Measurements from ENCODE around the gene KCNMB4.

Gene KCNMB4

DNA sequence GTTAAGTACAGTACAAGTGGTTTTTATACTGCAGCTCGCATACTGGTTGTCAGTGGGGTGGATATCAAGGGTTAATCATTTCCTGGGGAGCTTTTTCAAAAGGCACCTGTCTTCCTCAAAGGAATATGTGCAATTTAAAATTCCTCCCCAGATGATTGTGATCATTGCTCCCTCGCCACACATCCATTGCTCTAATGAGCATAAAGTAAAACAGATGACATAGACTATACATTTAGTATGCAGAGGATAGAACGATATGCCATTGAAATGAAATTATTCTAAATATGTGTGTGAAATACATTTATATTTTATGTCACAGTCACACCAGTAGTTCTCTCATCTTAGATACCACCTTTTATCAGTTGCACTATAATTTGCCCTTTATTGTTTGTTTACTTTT, 36.4 kb upstream of the KCNMB4 start:
- DNase-seq = no peak
- no peak overlapping the region for H3K4me3 ChIP-seq (ENCODE audit: low read depth, low read length)
- H3K27me3 ChIP-seq (ENCODE audit: insufficient read depth, low read depth, severe bottlenecking) = no peaks in the 10 kb centered on the region
- no peak for TF ChIP-seq CTCF (IDR thresholded peaks at IDR 0.05; ENCODE audit: low read depth, low read length)
- H3K36me3 ChIP-seq = peaks cover under 1% of the 10 kb centered on the region
- H3K9me3 ChIP-seq (ENCODE audit: severe bottlenecking) = no peaks in the 10 kb centered on the region
- H3K27ac ChIP-seq = no peak overlapping the region

DNA sequence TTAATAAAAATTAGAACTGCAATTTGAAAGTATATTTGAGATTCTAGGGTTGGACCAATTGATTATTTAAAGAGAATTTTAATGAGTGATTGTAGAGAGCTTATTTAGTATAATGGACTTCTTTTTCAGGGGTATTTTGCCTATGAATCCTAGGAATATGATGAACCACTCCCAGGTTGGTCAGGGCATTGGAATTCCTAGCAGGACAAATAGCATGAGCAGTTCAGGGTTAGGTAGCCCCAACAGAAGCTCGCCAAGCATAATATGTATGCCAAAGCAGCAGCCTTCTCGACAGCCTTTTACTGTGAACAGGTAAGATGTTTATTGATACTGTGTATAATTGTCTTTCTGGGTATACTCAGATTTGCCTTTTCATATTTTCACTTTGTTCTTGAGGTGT, 35.9 kb upstream of the KCNMB4 start:
- H3K36me3 ChIP-seq = peaks cover 2% of the 10 kb centered on the region
- DNase-seq = no peak

GRCh38 chr12:70332236-70332635, 33.9 kb upstream of the KCNMB4 start:
- no peak overlapping the region for H3K27ac ChIP-seq
- no peak for DNase-seq
- H3K4me3 ChIP-seq (ENCODE audit: low read depth, low read length) = no peak overlapping the region
- no peaks in the 10 kb centered on the region for H3K27me3 ChIP-seq (ENCODE audit: insufficient read depth, low read depth, severe bottlenecking)
- no peak for TF ChIP-seq CTCF (IDR thresholded peaks at IDR 0.05; ENCODE audit: low read depth, low read length)
- peaks cover 19% of the 10 kb centered on the region for H3K36me3 ChIP-seq
- no peaks in the 10 kb centered on the region for H3K9me3 ChIP-seq (ENCODE audit: severe bottlenecking)

More for the DNA sequence above, 35.9 kb upstream of the KCNMB4 start:
- Histone ChIP-seq H3K9me3 (ENCODE audit: severe bottlenecking) (no peaks in the 10 kb centered on the region), H3K27me3 (ENCODE audit: insufficient read depth, low read depth, severe bottlenecking) (no peaks in the 10 kb centered on the region), H3K4me3 (ENCODE audit: low read depth, low read length) (no peak overlapping the region), H3K27ac (no peak overlapping the region)
- TF ChIP-seq CTCF (IDR thresholded peaks at IDR 0.05; ENCODE audit: low read depth, low read length) = no peak

DNA sequence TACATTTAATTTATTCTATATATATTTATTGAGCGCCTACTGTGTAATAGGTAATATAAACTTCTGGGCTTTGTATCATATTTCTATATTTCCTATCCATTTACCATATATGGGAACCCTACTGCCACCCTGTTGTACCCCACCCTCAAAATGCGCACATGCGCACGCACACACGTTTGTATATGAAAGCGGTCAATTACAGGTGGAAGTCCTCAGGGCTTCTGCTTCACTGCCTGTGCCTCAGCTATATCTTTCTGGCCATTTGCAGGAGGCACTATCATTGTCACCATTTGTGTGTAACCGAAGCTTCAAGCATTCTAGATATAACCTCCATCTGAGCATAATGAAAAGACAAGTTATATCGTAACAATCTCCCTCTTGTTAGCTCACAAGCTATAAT, 31.3 kb upstream of the KCNMB4 start:
- TF ChIP-seq CTCF (IDR thresholded peaks at IDR 0.05; ENCODE audit: low read depth, low read length) = no peak
- peaks cover 36% of the 10 kb centered on the region for H3K36me3 ChIP-seq
- DNase-seq = no peak

DNA sequence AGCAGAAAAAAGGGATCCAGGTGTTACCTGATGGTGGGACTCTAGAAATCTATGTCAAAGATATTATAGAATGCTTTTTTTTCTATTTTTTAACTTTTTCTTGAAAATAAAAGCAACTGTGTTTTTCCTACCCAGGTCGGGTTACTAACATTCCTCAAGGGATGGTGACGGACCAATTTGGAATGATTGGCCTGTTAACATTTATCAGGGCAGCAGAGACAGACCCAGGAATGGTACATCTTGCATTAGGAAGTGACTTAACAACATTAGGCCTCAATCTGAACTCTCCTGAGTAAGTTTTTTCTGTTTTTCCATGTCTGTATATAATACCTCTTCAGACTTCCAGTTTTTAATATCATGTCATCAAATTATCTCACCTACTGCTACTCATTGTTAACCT, 27.6 kb upstream of the KCNMB4 start:
- Histone ChIP-seq H3K4me3 (ENCODE audit: low read depth, low read length) (no peak overlapping the region), H3K27ac (no peak overlapping the region), H3K9me3 (ENCODE audit: severe bottlenecking) (no peaks in the 10 kb centered on the region), H3K36me3 (peaks cover 53% of the 10 kb centered on the region), H3K27me3 (ENCODE audit: insufficient read depth, low read depth, severe bottlenecking) (no peaks in the 10 kb centered on the region)
- TF ChIP-seq CTCF (IDR thresholded peaks at IDR 0.05; ENCODE audit: low read depth, low read length) = no peak
- DNase-seq = no peak

More for the DNA sequence above, 31.3 kb upstream of the KCNMB4 start:
- H3K9me3 ChIP-seq (ENCODE audit: severe bottlenecking) = no peaks in the 10 kb centered on the region
- no peaks in the 10 kb centered on the region for H3K27me3 ChIP-seq (ENCODE audit: insufficient read depth, low read depth, severe bottlenecking)
- no peak overlapping the region for H3K27ac ChIP-seq
- no peak overlapping the region for H3K4me3 ChIP-seq (ENCODE audit: low read depth, low read length)

- Histone ChIP-seq H3K4me3 (ENCODE audit: low read depth, low read length) (no peak overlapping the region), H3K9me3 (ENCODE audit: severe bottlenecking) (no peaks in the 10 kb centered on the region), H3K27me3 (ENCODE audit: insufficient read depth, low read depth, severe bottlenecking) (no peaks in the 10 kb centered on the region), H3K27ac (no peak overlapping the region), H3K36me3 (peaks cover 20% of the 10 kb centered on the region)
- no peak for DNase-seq
- no peak for TF ChIP-seq CTCF (IDR thresholded peaks at IDR 0.05; ENCODE audit: low read depth, low read length)
Observed at GRCh38 chr12:70351076-70351475, 15.0 kb upstream of the KCNMB4 start.

All from WERI-Rb-1 (cell line).